Measurements from ENCODE around the gene TECTA. TPM values are rescaled to one million over a fixed set of nuclear protein-coding genes. Genes with fewer than 3 reads are reported as not detected.

TECTA gene
- polyA plus RNA-seq, 1 donor from 2014 or later = 3.3 TPM

GRCh38 chr11:121198491-121198890 lies 97.4 kb downstream of the TECTA start:
- Histone ChIP-seq H3K27me3 (ENCODE audit: insufficient read depth, low read depth, low read length) (no peaks in the 10 kb centered on the region), H3K27ac (ENCODE audit: low read length) (no peak overlapping the region), H3K9me3 (ENCODE audit: low read length) (no peaks in the 10 kb centered on the region), H3K79me2 (replicated peaks; ENCODE audit: insufficient read depth, low read length) (no peaks in the 10 kb centered on the region), H4K20me1 (ENCODE audit: insufficient read depth) (no peaks in the 10 kb centered on the region), H3K9ac (ENCODE audit: low read length) (no peak overlapping the region), H3F3A (ENCODE audit: insufficient read depth, low read length, poor library complexity, severe bottlenecking) (no peaks in the 10 kb centered on the region), H3K9me2 (ENCODE audit: insufficient read depth, low read length) (no peaks in the 10 kb centered on the region), H3K36me3 (ENCODE audit: insufficient read depth, low read length) (no peaks in the 10 kb centered on the region), H3K4me3 (ENCODE audit: low read length) (no peak overlapping the region), H3K4me2 (ENCODE audit: low read length) (no peak overlapping the region), H2AFZ (ENCODE audit: low read depth, low read length) (no peak overlapping the region)
- TF ChIP-seq MXI1 (conservative IDR thresholded peaks at IDR 0.05; ENCODE audit: poor library complexity, severe bottlenecking) (no peak), TAF1 (IDR thresholded peaks at IDR 0.05; ENCODE audit: low read depth) (no peak), EP300 (conservative IDR thresholded peaks at IDR 0.05; ENCODE audit: poor library complexity, severe bottlenecking) (no peak), EZH2 (IDR thresholded peaks at IDR 0.05; ENCODE audit: borderline replicate concordance, insufficient read depth, low read length, poor library complexity, severe bottlenecking) (no peak), SMC3 (conservative IDR thresholded peaks at IDR 0.05; ENCODE audit: poor library complexity) (no peak), RAD21 (conservative IDR thresholded peaks at IDR 0.05) (no peak), POLR2AphosphoS5 (IDR thresholded peaks at IDR 0.05) (no peak), REST (IDR thresholded peaks at IDR 0.05; ENCODE audit: borderline replicate concordance) (no peak), CTCF (IDR thresholded peaks at IDR 0.05; ENCODE audit: poor library complexity, severe bottlenecking) (no peak)

GRCh38 chr11:121199516-121199915 lies 98.5 kb downstream of the TECTA start:
- TF ChIP-seq SMC3 (conservative IDR thresholded peaks at IDR 0.05; ENCODE audit: poor library complexity) (no peak), EP300 (conservative IDR thresholded peaks at IDR 0.05; ENCODE audit: poor library complexity, severe bottlenecking) (no peak), EZH2 (IDR thresholded peaks at IDR 0.05; ENCODE audit: borderline replicate concordance, insufficient read depth, low read length, poor library complexity, severe bottlenecking) (no peak), POLR2AphosphoS5 (IDR thresholded peaks at IDR 0.05) (no peak), CTCF (IDR thresholded peaks at IDR 0.05; ENCODE audit: poor library complexity, severe bottlenecking) (no peak), RAD21 (conservative IDR thresholded peaks at IDR 0.05) (no peak), TAF1 (IDR thresholded peaks at IDR 0.05; ENCODE audit: low read depth) (no peak), REST (IDR thresholded peaks at IDR 0.05; ENCODE audit: borderline replicate concordance) (no peak), MXI1 (conservative IDR thresholded peaks at IDR 0.05; ENCODE audit: poor library complexity, severe bottlenecking) (no peak)
- H3K27ac ChIP-seq (ENCODE audit: low read length) = no peak overlapping the region
- no peaks in the 10 kb centered on the region for H3K9me2 ChIP-seq (ENCODE audit: insufficient read depth, low read length)
- H3K27me3 ChIP-seq (ENCODE audit: insufficient read depth, low read depth, low read length) = no peaks in the 10 kb centered on the region
- no peaks in the 10 kb centered on the region for H3K79me2 ChIP-seq (replicated peaks; ENCODE audit: insufficient read depth, low read length)
- no peak overlapping the region for H3K4me2 ChIP-seq (ENCODE audit: low read length)
- H3K4me3 ChIP-seq (ENCODE audit: low read length) = no peak overlapping the region
- no peak overlapping the region for H2AFZ ChIP-seq (ENCODE audit: low read depth, low read length)
- no peaks in the 10 kb centered on the region for H3K36me3 ChIP-seq (ENCODE audit: insufficient read depth, low read length)
- no peaks in the 10 kb centered on the region for H4K20me1 ChIP-seq (ENCODE audit: insufficient read depth)
- no peaks in the 10 kb centered on the region for H3K9me3 ChIP-seq (ENCODE audit: low read length)
- H3K9ac ChIP-seq (ENCODE audit: low read length) = no peak overlapping the region
- H3F3A ChIP-seq (ENCODE audit: insufficient read depth, low read length, poor library complexity, severe bottlenecking) = no peaks in the 10 kb centered on the region
